AG04450 (cell line): ENCODE measurements around the gene TRPV2. TPM values are rescaled to one million over a fixed set of nuclear protein-coding genes. Genes with fewer than 3 reads are reported as not detected.
"Not testable (repeated sequence)": the region's sequence is repeated elsewhere in the genome, so short reads cannot be mapped to it uniquely, and the experiment has no call there.

Source experiments
- CTCF ChIA-PET: fragments of 300-600, 350-600 bp; formaldehyde crosslinking; extraction: SDS; loops from one replicate; lab custom pipeline; 2022; ENCODE audit warnings: antibody characterized with exemption, inconsistent platforms; lab: Charles Lee
- POLR2A ChIA-PET: fragments of 350-600 bp; formaldehyde crosslinking; extraction: SDS; loops from one replicate; lab custom pipeline; 2021; ENCODE audit warnings: antibody characterized with exemption, inconsistent platforms; lab: Yijun Ruan, JAX
- DNase-seq: peaks from one replicate; pipeline ENCODE4 v3.0.0-alpha.2; 2011; ENCODE audit warnings: low read depth, low spot score
- H3K27ac ChIP-seq: one replicate; pipeline ENCODE4 v1.5.1; 2012; ENCODE audit warnings: low read depth, low read length, control low read depth
- H3K27me3 ChIP-seq: one replicate; pipeline ENCODE4 v1.6.0; 2012; ENCODE audit warnings: low read length; ENCODE audit not compliant: control insufficient read depth, insufficient read depth
- H3K4me3 ChIP-seq: 2 replicates; pipeline ENCODE4 v1.5.1; 2011; ENCODE audit warnings: mild to moderate bottlenecking, low read depth, low read length, control low read depth
- H3K9me3 ChIP-seq: 2 replicates; pipeline ENCODE4 v1.5.1; 2012; ENCODE audit warnings: low read length; ENCODE audit not compliant: control insufficient read depth, insufficient read depth
- CTCF ChIP-seq: IDR thresholded peaks from 2 replicates; pipeline ENCODE4 v1.5.1; 2011; ENCODE audit warnings: low read depth, low read length, control low read depth, inconsistent platforms
- polyA plus RNA-seq: library from polyadenylated mRNA; depleted of rRNA; stranded (reverse); fragments of >200 nt; gene quantifications from 2 replicates; pipeline ENCODE4 v1.2.3, GENCODE V29; 2011

The TRPV2 gene
- polyA plus RNA-seq, 1 experiment, result 30.8 TPM

- no peaks in the 10 kb centered on the region for H3K27me3 ChIP-seq
- no peaks in the 10 kb centered on the region for H3K9me3 ChIP-seq
- POLR2A ChIA-PET, result interaction anchor here (0.7 to 5.3 kb wide), 19 partner anchors 8 to 181 kb away, joined by 3 to 102 read pairs (median 8); partner anchors contain the start of genes CENPV, LRRC75A, TRPV2 and UBB
- TF ChIP-seq CTCF, result no peak
- peak overlapping the region; percentile 99 for H3K4me3 ChIP-seq
- CTCF ChIA-PET, result interaction anchor here (0.9 to 2.9 kb wide), 5 partner anchors 11 to 150 kb away, joined by 3 to 16 read pairs (median 6); no protein-coding TSS in a partner anchor
- no peak for DNase-seq
- H3K27ac ChIP-seq, result peak overlapping the region; percentile 75
Observed at GRCh38 chr17:16439303-16439791, 24.0 kb downstream of the TRPV2 start.

DNA sequence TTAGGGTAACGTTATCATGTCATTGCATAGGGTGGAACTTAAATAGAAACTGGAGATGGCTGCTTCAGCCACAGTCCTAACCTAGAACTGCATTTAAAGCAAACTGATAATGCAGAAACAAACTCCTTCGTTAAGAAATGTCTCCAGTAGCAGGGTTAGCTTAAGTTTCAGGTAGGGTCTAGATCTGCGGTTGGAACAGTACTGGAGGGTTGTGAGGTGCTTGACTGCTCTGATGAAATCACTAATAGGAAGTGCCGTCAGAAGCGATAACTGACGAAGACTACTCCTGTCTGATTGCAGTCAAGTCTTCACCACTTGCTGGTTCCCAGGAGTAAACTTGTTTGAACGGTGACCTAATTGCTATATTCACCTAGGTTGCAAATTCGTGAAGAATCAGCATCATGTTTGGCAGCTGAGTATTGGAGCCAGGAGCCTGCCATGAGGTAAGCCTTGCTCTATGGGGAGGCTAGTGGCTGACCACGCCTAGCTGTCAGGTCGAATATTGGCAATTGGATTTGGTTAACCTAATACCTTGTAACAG is 24.5 kb downstream of the TRPV2 start:
- ChIA-PET CTCF (interaction anchor here (0.7 to 2.9 kb wide), 3 partner anchors 13 to 217 kb away, joined by 3 to 16 read pairs (median 4); no protein-coding TSS in a partner anchor), POLR2A (interaction anchor here (0.7 to 5.3 kb wide), 6 partner anchors 33 to 1139 kb away, joined by 6 to 102 read pairs (median 9); partner anchors contain the start of gene UBB)
- H3K9me3 ChIP-seq, result no peaks in the 10 kb centered on the region
- H3K27ac ChIP-seq, result peak overlapping the region; percentile 54
- no peaks in the 10 kb centered on the region for H3K27me3 ChIP-seq
- H3K4me3 ChIP-seq, result peak overlapping the region; percentile 99
- DNase-seq, result no peak
- no peak for TF ChIP-seq CTCF

DNA sequence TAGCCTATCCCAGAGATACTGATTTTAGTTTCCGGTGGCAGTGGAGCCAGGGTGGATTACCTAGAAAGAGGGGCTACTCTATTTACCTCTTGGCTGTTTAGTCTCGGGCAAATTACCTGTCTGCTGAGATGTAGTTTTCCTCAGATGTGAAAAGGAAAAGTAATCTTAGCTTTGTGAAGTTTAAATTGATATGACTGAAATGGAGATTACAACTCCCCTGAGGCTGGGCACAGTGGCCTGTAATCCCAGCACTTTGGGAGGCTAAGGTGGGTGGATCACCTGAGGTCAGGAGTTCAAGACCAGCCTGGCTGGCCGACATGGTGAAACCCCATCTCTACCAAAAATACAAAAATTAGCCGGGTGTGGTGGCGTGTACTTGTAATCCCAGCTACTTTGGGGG is 25.0 kb downstream of the TRPV2 start:
- H3K27me3 ChIP-seq, DNase-seq, H3K9me3 ChIP-seq: not testable (repeated sequence)
- peak overlapping the region; percentile 99 for H3K4me3 ChIP-seq
- ChIA-PET POLR2A (interaction anchor here (0.7 to 5.3 kb wide), 3 partner anchors 34 to 1139 kb away, joined by 7 to 102 read pairs (median 10); partner anchors contain the start of gene UBB), CTCF (interaction anchor here (0.7 to 2.9 kb wide), 5 partner anchors 55 to 217 kb away, joined by 3 to 16 read pairs (median 4); no protein-coding TSS in a partner anchor)
- peak overlapping the region; percentile 54 for H3K27ac ChIP-seq

DNA sequence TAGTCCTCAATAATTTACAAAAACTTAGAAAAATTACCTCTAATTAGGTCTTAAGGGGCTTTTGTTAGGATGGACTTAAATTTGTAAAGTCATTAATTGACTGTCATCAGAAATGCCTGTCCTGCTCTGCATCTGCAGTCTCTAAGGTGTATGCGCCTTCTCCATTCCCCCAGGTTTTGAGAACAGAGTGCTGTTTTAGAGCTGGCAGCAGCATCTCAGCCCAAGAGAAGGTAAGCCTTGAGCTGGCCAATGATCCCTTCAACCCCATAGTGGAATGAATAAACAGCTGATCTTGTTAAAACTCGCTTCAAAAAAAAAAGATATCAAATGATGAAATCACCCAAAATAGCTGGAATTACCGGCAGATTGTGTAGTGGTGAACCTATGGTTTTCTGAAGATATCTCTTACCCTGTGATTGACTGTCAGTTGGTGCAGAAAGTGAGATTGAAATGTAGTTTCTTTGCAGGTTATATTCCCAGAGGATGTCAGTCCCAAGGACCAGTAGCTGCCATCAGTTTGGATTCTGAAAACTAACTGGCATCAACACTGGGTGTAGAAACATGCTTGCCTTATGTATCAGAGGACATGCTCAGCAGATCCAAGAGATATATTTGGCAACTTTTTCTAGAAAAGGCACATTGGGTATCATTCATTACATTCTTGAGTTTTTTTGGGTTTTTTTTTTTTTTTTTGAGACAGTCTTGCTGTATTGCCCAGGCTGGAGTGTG is 25.7 kb downstream of the TRPV2 start:
- TF ChIP-seq CTCF, result no peak
- Histone ChIP-seq H3K4me3 (peak overlapping the region; percentile 99), H3K27ac (no peak overlapping the region), H3K9me3 (no peaks in the 10 kb centered on the region), H3K27me3 (no peaks in the 10 kb centered on the region)
- ChIA-PET POLR2A (interaction anchor here (0.6 to 5.3 kb wide), 5 partner anchors 11 to 105 kb away, joined by 4 to 102 read pairs (median 7); partner anchors contain the start of gene UBB), CTCF (interaction anchor here (0.7 to 2.9 kb wide), 7 partner anchors 11 to 218 kb away, joined by 3 to 16 read pairs (median 4); no protein-coding TSS in a partner anchor)
- no peak for DNase-seq

GRCh38 chr17:16442141-16442540 is 26.8 kb downstream of the TRPV2 start:
- Histone ChIP-seq H3K27me3 (no peaks in the 10 kb centered on the region), H3K9me3 (no peaks in the 10 kb centered on the region), H3K27ac (no peak overlapping the region), H3K4me3 (peak overlapping the region; percentile 29; the same call in 1 of the 2 replicates)
- ChIA-PET CTCF (interaction anchor here (0.9 to 2.9 kb wide), 4 partner anchors 10 to 79 kb away, joined by 4 to 16 read pairs (median 5); no protein-coding TSS in a partner anchor), POLR2A (interaction anchor here (1.0 to 5.3 kb wide), 3 partner anchors 23 to 60 kb away, joined by 3 to 102 read pairs (median 4); partner anchors contain the start of gene UBB)
- no peak for DNase-seq
- TF ChIP-seq CTCF, result no peak
